ENCODE data around the gene SEPTIN7. TPM values are rescaled to one million over a fixed set of nuclear protein-coding genes. Genes with fewer than 3 reads are reported as not detected.

The SEPTIN7 gene
- total and polyA plus RNA-seq, 2 donors (not counting 1 experiment from before 2014, with no cell fraction given) = 181 to 576 TPM

DNA sequence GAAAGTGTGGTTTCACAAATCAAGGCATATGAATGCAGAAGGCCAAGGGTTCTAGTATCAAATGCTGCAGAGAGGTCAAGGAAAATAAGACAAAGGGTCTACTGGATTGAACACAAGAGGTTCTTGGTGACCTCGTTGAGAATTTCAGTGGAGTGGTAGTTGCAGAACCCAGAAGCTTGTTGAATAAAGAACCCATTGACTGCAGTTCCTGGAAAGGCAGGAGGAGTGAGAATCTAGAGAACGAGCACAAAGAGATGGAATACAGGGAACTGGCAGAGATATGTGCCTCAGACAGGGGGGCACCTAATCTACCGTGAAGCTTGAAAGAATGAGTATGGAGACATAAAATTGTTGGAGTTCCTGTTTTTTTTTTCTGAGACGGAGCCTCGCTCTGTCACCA is 3.5 kb upstream of the SEPTIN7 start:
- Histone ChIP-seq H3K9ac (ENCODE audit: insufficient read depth, low read length) (no peak overlapping the region), H3K27ac (ENCODE audit: insufficient read depth, low read length) (no peak overlapping the region), H2AFZ (ENCODE audit: low read length) (no peak overlapping the region), H3K79me2 (ENCODE audit: control insufficient read depth, insufficient read depth, low read length) (peaks cover 8% of the 10 kb centered on the region), H3K4me2 (ENCODE audit: extremely low read depth, insufficient read depth, low read length) (no peak overlapping the region), H3K9me3 (ENCODE audit: control insufficient read depth, insufficient read depth, low read depth, low read length) (no peaks in the 10 kb centered on the region), H3K4me1 (ENCODE audit: control insufficient read depth, extremely low read depth, insufficient read depth, low read length) (no peaks in the 10 kb centered on the region), H4K20me1 (ENCODE audit: control insufficient read depth, extremely low read depth, insufficient read depth, low read length) (no peaks in the 10 kb centered on the region), H3K27me3 (ENCODE audit: control insufficient read depth, insufficient read depth, low read length) (no peaks in the 10 kb centered on the region), H3K4me3 (replicated peaks in 1 of 4; ENCODE audit: control extremely low read depth in 1 of 4, insufficient read depth in 1 of 4, low read depth in 3 of 4, low read length in 4 of 4) (no peak overlapping the region), H3K36me3 (ENCODE audit: control insufficient read depth, insufficient read depth, low read length) (no peaks in the 10 kb centered on the region)
- no peak for TF ChIP-seq EZH2 (IDR thresholded peaks at IDR 0.05; ENCODE audit: low read length, missing control alignments)
- TF ChIP-seq, protein P1, sequence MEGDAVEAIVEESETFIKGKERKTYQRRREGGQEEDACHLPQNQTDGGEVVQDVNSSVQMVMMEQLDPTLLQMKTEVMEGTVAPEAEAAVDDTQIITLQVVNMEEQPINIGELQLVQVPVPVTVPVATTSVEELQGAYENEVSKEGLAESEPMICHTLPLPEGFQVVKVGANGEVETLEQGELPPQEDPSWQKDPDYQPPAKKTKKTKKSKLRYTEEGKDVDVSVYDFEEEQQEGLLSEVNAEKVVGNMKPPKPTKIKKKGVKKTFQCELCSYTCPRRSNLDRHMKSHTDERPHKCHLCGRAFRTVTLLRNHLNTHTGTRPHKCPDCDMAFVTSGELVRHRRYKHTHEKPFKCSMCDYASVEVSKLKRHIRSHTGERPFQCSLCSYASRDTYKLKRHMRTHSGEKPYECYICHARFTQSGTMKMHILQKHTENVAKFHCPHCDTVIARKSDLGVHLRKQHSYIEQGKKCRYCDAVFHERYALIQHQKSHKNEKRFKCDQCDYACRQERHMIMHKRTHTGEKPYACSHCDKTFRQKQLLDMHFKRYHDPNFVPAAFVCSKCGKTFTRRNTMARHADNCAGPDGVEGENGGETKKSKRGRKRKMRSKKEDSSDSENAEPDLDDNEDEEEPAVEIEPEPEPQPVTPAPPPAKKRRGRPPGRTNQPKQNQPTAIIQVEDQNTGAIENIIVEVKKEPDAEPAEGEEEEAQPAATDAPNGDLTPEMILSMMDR (conservative IDR thresholded peaks at IDR 0.05 in 1 of 2, IDR thresholded peaks at IDR 0.05 in 1 of 2; ENCODE audit: low read depth in 1 of 2, low read length in 2 of 2) = no peak
- DNase-seq (ENCODE audit: low read depth in 2 of 2) = no peak

DNA sequence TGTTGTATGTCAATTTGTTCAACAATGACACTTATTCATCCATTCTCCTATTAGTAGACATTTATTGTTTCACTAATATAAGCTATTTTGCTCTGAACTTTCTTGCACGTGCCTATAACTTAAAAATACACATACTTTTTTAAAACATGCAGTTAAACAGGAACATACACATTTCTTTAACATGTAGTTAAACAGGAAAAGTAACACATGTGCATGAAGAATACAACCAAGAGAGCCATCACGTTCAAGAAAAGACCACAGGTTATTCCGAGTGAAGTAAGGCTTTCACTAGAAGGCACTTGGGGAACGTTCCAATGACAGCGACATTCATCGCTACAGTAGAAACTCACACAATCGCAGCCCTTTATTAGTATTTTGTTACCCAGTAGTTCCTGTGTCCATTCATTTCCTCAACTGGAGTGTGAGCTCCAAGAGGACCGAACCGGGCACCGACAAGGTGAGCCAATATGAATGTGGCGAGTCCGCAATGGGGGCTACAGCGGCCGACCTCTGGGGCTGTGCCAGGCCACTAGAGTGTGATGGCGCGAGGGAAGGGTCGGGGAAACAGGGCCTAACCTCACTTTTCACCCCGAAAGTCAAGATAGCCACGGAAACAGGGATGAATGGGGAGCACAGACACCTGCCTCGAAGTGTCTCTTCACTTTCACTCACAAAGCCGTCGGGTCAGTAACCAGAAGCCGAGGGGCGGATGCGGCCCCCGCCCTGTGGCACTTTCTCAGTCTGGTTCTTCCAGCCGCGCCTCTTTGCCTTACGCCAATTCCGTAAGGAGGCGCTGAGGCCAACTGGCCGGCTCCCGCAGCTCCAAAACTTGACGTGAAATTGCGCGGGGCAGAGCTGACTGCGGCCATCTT is 775 bp upstream of the SEPTIN7 start:
- H3K27me3 ChIP-seq (ENCODE audit: control insufficient read depth, insufficient read depth, low read length) = no peaks in the 10 kb centered on the region
- TF ChIP-seq EZH2 (IDR thresholded peaks at IDR 0.05; ENCODE audit: low read length, missing control alignments) = no peak
- TF ChIP-seq, protein P1 (conservative IDR thresholded peaks at IDR 0.05 in 1 of 2, IDR thresholded peaks at IDR 0.05 in 1 of 2; ENCODE audit: low read depth in 1 of 2, low read length in 2 of 2) = no peak
- peak overlapping the region; percentile 95 for H2AFZ ChIP-seq (ENCODE audit: low read length)
- peak; percentile 87 to 91 for DNase-seq (ENCODE audit: low read depth in 2 of 2)
- H3K4me3 ChIP-seq (replicated peaks in 1 of 4; ENCODE audit: control extremely low read depth in 1 of 4, insufficient read depth in 1 of 4, low read depth in 3 of 4, low read length in 4 of 4) = peak overlapping the region; percentile 78 to 93 (median 86)
- peaks cover 4% of the 10 kb centered on the region for H4K20me1 ChIP-seq (ENCODE audit: control insufficient read depth, extremely low read depth, insufficient read depth, low read length)
- H3K36me3 ChIP-seq (ENCODE audit: control insufficient read depth, insufficient read depth, low read length) = no peaks in the 10 kb centered on the region
- H3K79me2 ChIP-seq (ENCODE audit: control insufficient read depth, insufficient read depth, low read length) = peaks cover 36% of the 10 kb centered on the region
- H3K9ac ChIP-seq (ENCODE audit: insufficient read depth, low read length) = peak overlapping the region; percentile 90
- H3K27ac ChIP-seq (ENCODE audit: insufficient read depth, low read length) = peak overlapping the region; percentile 94
- H3K4me1 ChIP-seq (ENCODE audit: control insufficient read depth, extremely low read depth, insufficient read depth, low read length) = peaks cover 2% of the 10 kb centered on the region
- no peaks in the 10 kb centered on the region for H3K9me3 ChIP-seq (ENCODE audit: control insufficient read depth, insufficient read depth, low read depth, low read length)
- H3K4me2 ChIP-seq (ENCODE audit: extremely low read depth, insufficient read depth, low read length) = peak overlapping the region; percentile 94

DNA sequence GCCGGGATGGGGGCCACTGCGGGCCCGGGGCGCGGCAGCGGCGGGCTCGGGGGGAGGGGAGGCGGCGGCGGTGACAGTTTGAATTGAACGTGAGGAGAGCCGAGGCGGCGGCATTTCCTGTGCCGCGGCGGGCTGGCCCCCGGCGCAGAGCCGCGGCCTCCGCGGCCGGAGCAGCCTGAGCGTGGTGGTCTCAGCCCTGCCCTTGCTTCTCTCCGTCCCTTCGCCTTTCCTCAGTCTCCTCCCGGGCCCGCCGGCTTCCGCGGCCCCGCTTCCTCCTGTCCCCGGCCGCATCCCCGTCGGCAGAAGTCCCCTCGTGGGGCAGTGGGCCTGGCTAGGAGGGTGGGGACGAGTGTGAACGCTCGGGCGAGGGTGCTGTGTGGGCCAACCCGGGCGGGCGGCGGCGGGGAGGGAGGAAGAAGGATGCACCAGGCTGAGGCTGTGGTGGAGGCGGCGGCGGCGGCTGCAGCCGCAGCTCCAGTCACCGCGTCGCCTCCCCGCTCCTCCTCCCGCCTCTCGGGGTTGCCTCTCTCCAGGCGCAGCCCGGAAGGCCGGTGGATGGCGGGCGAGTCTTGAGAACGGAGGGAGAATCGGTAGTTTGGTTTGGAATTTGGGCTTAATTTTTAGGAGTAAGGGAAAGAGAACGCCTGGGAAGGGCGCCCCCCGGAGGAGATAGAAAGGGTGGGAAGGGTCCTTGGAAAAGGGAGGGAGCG is 690 bp downstream of the SEPTIN7 start:
- no peaks in the 10 kb centered on the region for H3K27me3 ChIP-seq (ENCODE audit: control insufficient read depth, insufficient read depth, low read length)
- TF ChIP-seq EZH2 (IDR thresholded peaks at IDR 0.05; ENCODE audit: low read length, missing control alignments) = no peak
- TF ChIP-seq, protein P1 (conservative IDR thresholded peaks at IDR 0.05 in 1 of 2, IDR thresholded peaks at IDR 0.05 in 1 of 2; ENCODE audit: low read depth in 1 of 2, low read length in 2 of 2) = peak; percentile 67 to 77

More for the DNA sequence above, 690 bp downstream of the SEPTIN7 start:
- Histone ChIP-seq H3K27ac (ENCODE audit: insufficient read depth, low read length) (peak overlapping the region; percentile 94), H3K36me3 (ENCODE audit: control insufficient read depth, insufficient read depth, low read length) (no peaks in the 10 kb centered on the region), H3K9me3 (ENCODE audit: control insufficient read depth, insufficient read depth, low read depth, low read length) (no peaks in the 10 kb centered on the region), H3K4me1 (ENCODE audit: control insufficient read depth, extremely low read depth, insufficient read depth, low read length) (peaks cover 2% of the 10 kb centered on the region), H2AFZ (ENCODE audit: low read length) (peak overlapping the region; percentile 27), H3K79me2 (ENCODE audit: control insufficient read depth, insufficient read depth, low read length) (peaks cover 50% of the 10 kb centered on the region), H3K9ac (ENCODE audit: insufficient read depth, low read length) (peak overlapping the region; percentile 94), H4K20me1 (ENCODE audit: control insufficient read depth, extremely low read depth, insufficient read depth, low read length) (peaks cover 4% of the 10 kb centered on the region), H3K4me3 (replicated peaks in 1 of 4; ENCODE audit: control extremely low read depth in 1 of 4, insufficient read depth in 1 of 4, low read depth in 3 of 4, low read length in 4 of 4) (peak overlapping the region; percentile 78 to 93 (median 84)), H3K4me2 (ENCODE audit: extremely low read depth, insufficient read depth, low read length) (no peak overlapping the region)
- DNase-seq (ENCODE audit: low read depth in 2 of 2) = peak; percentile 65 to 74

Data from fibroblast of lung (primary cell).